DND-41 (cell line): ENCODE results near the gene MLC1.

Experiments used
- EZH2 ChIP-seq: IDR thresholded peaks from 3 replicates; pipeline ENCODE4 v1.6.1; 2012; ENCODE audit warnings: borderline replicate concordance, low read depth, mild to moderate bottlenecking, moderate library complexity, low read length, inconsistent platforms; ENCODE audit not compliant: severe bottlenecking
- TF ChIP-seq, protein P1 (sequence below): IDR thresholded peaks from 2 replicates; pipeline ENCODE4 v1.5.1; 2012; ENCODE audit warnings: borderline replicate concordance, low read length, moderate library complexity, mild to moderate bottlenecking; ENCODE audit not compliant: poor library complexity, severe bottlenecking; ENCODE audit errors: extremely low read depth

DNA sequence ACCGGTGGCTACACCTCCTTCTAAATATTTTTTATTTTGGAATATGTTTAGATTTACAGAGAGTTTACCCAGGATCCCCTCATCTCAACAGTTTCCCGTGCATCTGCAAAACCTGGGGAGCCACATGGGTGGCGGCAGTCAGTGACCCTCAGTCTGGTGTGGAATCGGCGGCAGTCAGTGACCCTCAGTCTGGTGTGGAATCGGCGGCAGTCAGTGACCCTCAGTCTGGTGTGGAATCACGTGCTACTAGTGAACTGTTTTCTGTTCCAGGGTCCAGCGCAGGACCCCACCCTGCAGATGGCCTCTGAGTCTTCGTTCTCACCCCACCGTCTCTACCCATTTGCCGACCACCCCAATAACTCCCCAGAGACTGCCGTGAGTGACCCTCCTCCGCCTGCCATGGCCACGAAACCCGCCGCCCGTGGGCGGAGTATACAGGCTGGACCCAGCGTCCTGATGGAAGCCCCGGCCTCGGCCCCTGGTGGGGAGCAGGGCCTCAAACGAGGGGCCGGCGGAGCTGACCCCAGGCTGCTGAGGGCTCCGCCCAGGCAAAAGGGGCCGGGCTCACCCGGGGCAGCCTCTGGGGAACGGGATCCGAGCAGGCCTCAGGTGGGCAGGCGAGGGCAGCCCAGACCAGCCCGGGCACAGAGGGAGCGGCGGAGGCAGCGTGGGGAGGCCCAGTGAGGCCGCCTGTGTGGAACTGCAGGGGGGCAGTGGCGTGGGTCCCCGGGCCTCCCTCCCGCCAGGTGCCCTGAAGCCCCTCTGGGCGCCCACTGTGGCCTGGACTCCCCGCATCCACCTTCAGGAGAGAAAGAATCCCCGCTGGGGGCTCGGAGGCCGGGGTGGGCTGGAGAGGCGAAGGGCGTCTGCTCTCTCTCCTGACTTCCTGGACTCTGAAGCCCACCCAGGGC is 75.2 kb downstream of the MLC1 start:
- TF ChIP-seq, protein P1, sequence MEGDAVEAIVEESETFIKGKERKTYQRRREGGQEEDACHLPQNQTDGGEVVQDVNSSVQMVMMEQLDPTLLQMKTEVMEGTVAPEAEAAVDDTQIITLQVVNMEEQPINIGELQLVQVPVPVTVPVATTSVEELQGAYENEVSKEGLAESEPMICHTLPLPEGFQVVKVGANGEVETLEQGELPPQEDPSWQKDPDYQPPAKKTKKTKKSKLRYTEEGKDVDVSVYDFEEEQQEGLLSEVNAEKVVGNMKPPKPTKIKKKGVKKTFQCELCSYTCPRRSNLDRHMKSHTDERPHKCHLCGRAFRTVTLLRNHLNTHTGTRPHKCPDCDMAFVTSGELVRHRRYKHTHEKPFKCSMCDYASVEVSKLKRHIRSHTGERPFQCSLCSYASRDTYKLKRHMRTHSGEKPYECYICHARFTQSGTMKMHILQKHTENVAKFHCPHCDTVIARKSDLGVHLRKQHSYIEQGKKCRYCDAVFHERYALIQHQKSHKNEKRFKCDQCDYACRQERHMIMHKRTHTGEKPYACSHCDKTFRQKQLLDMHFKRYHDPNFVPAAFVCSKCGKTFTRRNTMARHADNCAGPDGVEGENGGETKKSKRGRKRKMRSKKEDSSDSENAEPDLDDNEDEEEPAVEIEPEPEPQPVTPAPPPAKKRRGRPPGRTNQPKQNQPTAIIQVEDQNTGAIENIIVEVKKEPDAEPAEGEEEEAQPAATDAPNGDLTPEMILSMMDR = no peak
- TF ChIP-seq EZH2 = no peak
